DMS79 (cell line): Measurements from ENCODE around the gene TRAPPC11.

Experiments
- DNase-seq: peaks from one replicate; lab custom pipeline; 2025; lab: John Stamatoyannopoulos, UW

The TRAPPC11 gene

DNA sequence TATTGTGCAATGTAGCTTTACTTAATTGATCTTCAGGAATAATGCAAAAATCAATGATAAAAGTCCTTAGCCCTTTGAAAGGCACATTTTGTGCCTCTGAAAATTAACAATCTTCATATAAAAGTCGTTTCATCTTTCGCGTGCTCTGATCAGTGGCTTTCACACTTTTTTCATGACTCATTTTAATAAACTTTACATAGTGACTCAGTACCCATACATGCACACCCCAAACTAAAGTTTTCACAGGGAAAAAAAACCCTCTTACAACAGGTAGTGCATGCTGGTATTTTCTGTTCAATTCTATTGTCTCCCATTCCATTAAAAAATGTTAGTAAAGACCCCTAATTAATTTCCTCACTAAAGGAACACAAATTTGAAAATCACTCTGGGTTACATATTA lies 21.6 kb upstream of the TRAPPC11 start:
- DNase-seq: no peak

DNA sequence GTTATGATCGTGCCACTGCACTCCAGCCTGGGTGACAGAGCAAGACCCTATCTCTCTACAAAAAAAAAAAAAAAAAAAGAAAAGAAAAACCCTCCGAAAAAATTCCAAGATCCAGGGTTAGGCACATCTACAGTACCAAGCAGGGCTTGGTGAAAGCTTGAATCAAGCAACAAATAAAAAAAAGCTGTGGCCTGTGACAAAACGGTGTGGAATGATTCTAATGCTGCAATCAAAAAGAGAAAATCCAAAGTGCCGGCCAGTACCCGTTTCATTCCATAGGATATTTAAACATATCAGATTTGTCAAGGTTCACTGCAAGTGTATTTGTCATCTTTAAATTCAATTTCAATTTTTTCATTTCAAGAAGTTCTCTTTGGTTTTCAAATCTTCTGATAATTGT lies 20.7 kb upstream of the TRAPPC11 start:
- DNase-seq: no peak

DNA sequence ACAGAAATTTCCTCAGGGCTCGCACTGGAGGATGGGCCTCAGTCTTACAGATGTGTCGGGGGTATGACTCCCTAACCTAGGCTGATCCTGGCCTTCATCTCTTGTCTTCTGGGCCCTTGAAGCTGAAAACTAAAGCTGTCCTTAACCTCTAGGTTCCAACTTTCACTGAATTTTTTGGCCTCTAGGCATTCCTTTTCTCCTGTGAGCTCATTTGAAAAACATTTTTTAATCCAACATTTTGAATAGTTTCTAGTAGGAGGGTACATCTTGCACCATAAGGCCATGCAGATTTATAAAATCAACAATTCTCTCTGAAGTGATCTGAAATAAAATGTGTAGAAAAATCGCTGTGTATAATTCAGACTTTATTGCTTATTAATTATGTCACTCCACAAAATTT lies 19.8 kb upstream of the TRAPPC11 start:
- no peak for DNase-seq

DNA sequence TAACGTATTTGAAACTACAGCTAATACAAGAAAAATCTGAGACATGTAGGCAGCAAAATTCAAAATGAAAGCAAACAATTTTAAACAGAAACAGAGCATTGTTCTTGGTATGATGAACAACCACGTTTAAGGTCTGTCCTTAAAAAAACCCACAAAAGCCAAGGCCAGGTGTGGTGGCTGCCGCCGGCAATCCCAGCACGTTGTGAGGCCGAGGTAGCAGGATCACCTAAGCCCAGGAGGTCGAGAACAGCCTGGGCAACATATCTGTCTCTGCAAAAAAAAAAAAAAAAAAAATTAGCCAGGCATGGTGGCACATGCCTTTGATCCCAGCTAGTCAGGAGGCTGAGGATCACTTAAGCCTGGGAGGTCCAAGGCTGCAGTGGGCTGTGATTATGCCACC lies 13.8 kb upstream of the TRAPPC11 start:
- no peak for DNase-seq

DNA sequence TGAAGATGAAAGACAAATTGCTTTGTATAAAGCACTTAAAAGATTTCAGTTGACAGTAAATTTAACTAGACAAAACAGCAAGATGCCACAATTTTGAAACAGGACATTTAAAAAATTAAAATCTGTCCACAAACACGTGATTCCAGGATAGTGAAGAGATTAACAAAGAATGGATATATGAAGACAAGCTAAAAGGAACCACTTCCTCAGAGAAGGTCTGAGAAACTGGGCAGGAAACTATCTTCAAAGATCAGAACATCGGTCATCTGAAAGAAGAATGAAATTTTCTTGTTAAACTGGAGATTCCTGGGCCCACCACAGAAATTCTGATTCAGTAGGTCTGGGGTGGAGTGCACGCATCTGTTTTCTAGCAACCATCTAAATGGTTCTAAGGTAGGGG lies 1.5 kb upstream of the TRAPPC11 start:
- no peak for DNase-seq

DNA sequence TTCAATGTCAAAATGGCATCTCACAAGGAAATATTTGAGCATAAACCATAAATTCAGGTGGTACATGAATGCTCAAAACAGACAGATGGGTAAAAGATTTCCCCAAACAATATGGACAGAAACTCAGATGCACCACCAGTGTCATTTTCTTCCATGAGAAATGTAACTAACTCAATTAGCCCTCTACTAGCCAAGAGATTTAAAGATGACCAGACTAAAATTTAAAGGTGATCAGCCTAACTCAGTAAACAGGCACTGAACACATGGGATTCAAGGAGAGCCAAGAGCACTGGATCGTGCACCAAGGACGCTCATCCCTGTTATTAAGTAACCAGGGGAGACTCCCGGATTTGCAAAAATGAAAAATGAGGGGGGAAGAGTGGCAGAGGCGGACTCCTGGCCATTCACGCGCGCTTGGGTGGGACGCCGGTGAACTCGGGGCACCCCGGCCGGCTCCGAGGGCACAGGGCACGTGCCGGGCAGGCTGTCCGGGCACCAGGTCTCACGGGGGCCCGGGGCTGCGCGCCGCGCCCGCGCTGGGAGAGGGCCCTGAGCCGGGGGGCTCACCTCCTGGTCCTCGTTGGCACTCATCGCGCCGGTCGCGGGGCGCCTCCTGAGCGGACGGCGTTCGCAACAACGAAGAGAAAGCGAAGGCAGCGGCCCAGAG lies 598 bp upstream of the TRAPPC11 start:
- no peak for DNase-seq

DNA sequence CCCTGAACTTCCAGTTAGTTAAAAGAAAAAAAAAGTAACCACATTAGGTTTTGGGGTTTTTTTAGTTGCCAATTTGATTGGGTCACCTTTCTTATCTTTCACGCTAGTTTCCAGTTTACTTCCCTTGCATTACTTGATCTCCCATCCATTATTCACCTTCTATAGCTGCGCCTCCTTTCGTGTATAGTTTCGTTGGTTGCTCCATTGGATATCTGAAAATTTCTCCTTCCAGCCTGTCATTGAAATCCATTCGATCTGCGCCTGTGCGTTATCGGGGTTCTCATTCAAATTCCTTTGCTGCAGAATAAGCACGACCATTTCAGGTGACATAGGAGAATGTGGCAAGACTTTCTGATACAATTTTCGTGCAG lies 764 bp downstream of the TRAPPC11 start:
- no peak for DNase-seq

DNA sequence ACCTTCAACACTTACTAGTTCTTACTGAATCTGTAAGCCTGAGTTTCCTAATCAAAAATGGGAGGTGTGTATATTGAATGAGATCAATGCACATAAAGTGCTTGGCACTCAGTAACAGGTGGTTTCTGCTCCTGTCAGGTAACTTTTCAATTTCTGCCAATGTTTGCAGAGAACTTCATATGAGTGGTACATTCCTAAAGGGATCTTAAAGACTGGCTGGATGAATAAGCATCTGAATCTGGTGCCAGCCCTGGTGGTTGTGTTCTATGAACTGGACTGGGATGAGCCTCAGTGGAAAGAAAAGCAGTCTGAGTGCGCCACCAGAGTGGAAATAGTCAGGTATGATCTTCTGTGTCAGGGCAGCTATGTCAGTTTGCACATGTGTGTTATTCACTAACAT lies 7.0 kb downstream of the TRAPPC11 start:
- no peak for DNase-seq

DNA sequence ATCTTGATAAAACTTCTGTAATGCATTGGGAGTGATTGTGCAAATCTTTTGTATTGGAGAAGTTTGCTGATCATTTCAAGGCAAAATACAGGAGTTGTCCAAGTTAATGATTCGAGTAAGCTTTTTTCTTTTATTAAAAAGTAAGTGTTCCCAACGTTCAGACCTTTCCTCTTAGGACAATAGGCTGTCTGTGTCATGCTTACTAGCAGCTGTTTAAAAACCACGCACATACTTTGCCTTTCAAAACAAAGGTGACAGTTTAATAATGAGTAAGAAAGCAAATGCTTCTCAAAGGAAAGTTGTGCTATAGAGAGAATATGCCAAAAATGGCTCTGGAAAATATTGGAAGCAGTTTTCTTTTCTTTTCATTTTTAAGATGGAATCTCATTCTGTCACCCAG lies 11.2 kb downstream of the TRAPPC11 start:
- DNase-seq: no peak

DNA sequence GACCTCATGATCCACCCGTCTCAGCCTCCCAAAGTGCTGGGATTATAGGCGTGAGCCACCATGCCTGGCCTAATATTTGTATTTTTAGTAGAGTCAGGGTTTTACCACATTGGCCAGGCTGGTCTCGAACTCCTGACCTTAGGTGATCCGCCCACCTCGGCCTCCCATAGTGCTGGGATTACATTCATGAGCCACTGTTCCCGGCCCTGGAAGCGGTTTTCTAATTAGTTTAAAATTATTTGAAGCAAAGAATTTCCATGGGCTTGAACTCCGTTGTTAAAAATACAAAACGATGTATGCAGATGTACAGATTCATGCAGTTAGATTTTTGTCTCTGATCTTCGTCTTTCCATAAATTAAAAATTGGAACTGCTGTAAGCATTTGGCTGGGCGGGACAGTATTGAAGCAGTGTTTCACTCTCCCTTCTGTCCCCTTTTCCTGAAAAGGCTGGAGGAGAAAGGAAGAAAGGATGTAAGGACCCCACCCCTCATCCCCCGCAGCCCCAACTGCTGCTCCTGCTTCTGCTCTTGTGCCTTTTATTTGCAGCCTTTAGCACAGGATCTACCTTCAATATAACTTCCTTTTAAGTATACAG lies 12.0 kb downstream of the TRAPPC11 start:
- DNase-seq: no peak

DNA sequence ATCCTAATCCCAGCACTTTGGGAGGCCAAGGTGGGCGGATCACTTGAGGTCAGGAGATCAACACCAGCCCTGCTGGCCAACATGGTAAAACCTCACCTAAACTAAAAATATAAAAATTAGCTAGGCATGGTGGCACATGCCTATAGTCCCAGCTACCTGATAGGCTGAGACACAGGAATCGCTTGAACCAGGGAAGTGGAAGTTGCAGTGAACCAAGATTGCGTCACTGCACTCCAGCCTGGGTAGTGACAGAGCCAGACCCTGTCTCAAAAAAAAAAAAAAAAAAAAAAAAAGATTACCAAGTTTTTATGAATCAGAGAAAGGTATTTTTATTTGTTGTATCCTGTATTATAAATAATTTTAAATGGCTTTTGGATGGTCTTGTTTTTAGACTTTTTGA lies 15.1 kb downstream of the TRAPPC11 start:
- no peak for DNase-seq

DNA sequence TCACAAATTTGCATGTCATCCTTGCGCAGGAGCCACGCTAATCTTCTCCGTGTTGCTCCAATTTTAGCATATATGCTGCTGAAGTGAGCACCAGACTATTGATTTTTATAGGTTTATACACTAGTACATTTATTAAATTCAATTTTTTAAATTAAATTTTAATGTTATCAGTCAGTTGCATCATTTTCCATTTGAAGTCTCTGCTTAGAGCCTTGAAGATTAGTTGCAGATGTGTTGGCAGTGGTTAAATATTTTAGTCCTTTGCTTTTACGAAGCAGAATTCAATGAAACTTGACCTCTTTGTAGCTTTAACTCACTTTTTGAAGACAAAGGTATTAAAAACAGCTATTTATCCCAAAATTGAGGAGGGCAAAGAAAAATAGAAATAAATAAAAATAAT lies 16.5 kb downstream of the TRAPPC11 start:
- DNase-seq: no peak

DNA sequence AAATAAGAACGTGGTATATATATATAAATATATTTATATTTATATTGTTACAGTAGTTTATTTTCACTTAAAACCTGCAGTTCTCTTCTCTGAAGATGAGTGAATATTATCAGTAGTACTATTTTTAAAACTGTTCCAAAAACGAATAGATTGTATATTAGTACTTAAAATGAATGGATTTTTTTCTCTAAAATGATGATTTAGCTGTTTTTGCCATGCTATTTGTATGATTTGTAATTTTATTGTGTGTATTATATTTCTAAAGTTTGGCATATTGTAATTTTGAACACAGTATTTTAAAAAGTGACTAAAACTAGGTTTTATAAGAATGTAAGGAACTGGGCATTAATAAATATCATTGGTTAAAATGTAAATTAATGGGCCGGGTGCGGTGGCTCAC lies 22.0 kb downstream of the TRAPPC11 start:
- no peak for DNase-seq

DNA sequence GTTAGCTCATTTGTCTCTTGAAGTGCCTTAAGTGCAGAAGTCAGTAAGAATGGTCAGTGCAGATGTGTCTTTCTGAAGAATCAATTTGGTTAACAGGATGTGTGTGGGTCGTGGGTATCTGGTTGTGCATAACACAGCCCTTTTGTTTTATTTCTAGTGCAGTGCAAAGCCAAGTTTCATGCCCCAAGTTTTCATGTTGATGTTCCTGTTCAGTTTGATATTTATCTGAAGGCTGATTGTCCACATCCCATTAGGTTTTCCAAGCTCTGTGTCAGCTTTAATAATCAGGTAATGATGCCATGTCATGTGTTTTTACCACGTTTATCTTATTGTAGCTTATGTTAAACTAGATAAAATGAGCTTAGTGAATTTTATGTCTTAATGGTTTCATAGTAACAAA lies 27.4 kb downstream of the TRAPPC11 start:
- no peak for DNase-seq

DNA sequence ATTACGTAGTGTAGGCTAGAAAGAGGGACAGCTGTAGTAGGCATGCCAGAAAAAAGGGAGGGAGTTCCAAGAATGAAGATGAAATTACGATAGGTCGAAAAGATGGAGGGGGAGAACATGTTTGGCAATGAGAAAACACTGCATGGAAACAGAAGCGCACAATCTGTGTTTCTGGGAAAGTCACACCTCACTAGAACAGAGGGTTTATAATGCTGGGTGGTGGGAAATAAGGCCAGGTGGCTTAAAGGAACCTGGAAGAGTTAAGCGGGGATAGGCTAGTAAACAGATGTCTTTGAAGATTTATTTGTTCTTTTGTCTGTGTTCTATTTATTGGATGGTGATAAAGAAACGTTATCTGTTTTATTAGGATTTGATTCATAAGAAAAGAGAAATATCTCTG lies 29.1 kb downstream of the TRAPPC11 start:
- no peak for DNase-seq

DNA sequence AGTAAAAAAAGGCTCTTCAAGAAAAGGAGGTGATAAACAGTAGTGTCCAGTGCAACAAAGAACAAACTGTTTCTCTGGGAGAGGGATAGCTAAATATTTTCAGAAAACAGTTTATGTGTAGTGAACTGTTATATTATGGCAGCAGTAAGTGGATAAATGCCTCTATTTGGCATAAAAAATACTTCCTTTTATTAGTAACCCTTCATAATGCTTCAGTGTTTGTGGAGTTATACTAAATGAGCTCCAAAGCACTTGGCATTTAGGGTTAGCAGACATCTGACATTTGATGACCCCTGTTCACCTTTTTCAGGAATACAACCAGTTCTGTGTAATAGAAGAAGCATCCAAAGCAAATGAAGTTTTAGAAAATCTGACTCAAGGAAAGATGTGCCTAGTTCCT lies 31.9 kb downstream of the TRAPPC11 start:
- no peak for DNase-seq

DNA sequence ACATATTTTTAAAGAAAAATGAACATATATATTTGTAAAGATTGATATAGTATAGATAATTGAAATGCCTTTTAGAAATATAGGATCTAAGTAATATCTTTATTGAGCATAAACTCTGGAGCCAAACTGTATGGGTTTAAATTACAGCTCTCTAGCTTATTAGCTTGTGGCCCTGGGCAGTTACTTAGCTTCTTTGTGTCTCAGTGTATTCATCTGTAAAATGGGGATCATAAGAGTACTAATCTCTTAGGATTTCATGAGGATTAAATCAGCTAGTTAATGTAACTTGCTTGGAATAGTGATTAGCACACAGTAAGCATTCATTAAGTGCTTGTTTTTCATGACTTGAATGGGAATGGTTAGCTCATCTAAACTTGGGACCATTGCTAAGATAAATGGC lies 32.8 kb downstream of the TRAPPC11 start:
- DNase-seq: no peak

DNA sequence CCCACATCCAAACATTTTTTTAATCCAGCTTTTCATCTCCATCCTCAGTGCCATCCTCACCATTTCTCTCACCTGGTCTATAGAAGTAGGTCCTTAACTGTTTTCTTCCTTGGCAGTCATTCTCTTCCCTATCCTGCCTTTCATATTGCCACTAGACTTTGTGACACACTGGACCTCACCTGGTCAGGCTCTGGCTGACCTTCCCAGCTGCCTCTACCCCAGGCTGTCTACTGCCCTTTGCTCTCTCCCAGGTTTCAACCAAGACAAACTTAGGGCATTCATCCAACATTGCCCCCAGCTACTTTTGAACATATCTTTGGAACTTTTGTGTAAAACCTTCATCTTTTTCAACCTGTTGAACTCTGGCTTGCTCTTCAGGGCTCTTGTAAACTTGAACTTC lies 39.8 kb downstream of the TRAPPC11 start:
- no peak for DNase-seq

DNA sequence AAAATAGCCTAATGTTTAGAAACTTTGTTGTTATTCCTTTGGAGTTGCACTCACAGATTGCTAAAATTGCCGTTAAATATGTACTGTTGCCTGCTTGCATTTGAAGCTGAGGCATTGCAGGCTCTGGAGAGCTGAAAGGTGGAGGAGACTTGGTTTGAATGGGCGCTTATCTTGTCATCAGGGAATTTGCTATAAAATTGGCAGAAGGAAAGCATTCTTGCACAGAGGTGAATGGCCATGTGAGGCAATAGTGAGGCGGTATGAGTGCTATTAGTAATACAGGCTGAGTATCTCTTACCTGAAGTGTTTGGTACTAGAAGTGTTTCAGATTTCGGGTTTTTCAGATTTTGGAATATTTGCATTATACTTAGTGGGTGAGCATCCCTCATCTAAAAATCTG lies 41.3 kb downstream of the TRAPPC11 start:
- DNase-seq: no peak

DNA sequence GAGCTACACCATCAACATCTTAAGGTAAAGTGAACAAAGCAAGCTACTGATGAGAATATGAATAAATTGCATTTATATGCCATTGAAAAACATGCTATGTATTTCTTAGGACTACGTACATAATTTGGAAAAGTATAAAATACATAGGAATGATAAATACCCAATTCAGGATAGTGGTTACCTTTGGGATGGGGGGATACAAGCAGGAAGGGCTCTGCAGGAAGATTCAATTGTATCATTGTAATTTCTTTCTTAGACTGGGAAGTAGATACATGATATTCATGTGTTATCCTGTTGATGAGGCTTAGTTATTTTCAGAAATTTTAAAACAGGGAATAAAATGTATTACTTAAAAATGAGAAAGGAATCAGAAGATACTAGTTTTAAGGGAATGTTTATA lies 43.4 kb downstream of the TRAPPC11 start:
- no peak for DNase-seq

DNA sequence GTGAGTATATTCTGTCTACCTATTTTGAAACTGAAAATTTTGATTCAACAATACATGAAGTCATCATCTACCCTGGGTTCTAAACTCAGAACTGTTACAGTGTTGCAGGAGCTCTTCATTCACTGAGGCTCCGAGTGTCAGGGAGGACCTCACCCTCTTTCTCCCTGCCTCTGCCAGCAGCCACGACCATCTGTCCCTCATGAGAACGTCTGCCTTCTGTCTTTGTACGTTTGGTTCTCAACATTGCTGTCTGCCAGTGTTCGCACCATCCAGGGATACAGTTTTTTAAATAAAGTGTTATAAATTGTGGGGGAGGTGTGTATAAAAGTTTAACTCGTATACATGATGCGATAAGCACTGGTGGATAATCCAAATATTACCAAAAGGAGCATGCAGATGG lies 55.5 kb downstream of the TRAPPC11 start:
- DNase-seq: no peak

DNA sequence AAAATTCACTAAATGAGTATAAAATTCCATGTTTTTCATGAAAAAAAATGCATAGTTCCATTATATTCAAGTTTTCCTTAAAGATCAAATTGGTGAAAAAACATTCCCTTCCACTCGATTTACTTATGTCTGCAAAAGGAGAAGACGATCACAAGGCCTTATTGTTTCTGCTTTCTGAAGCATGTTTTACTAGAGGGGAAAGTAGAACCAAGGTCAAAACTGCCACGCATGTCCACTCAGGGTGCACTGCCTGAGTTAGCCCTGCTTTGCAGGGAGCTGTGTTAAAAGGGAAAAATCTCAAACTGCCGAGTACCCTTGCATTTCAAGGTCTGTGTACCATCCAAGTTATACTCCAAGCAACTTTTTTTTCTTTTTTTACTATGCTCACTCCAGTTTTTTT lies 57.2 kb downstream of the TRAPPC11 start:
- no peak for DNase-seq

DNA sequence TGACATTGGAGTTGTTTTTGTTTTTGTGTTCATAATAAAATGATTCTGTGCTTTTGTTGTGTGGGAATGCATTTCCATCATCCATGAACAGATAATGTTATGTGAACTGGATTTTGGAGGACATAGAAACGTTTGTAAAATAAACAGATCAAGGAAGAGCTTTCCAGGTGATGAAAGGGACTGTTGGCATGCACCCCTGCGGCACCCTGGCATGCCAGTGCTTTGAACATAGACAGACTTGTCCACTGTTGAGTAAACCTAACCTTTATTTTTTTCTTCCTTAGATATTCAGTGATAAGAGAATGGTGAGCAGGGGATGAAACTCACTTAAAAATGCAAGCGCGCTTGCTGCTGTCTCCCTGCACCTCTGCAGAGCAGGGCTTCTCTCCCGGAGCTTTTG lies 59.8 kb downstream of the TRAPPC11 start:
- DNase-seq: no peak
